ENCODE measurements around the gene AUH. TPM values are rescaled to one million over a fixed set of nuclear protein-coding genes. Genes with fewer than 3 reads are reported as not detected.

AUH gene
- total and polyA plus RNA-seq, 7 donors, result 9.9 to 20.6 (median 14.1) TPM

GRCh38 chr9:91298311-91298710 is 63.4 kb downstream of the AUH start:
- no peak overlapping the region for H3K4me3 ChIP-seq
- 49 to 60% (median 57%) methylated on average over 2 of the region's 2 CpGs for WGBS, 3 donors
- ATAC-seq (peak in 3 of 4 donors; percentile 26 to 29 (median 28)), DNase-seq (no peak)
- peaks cover 26% of the 10 kb centered on the region for H3K4me1 ChIP-seq
- TF ChIP-seq CTCF (IDR thresholded peaks at IDR 0.05), result no peak
- peaks cover 2 to 39% of the 10 kb centered on the region in 2 donors for H3K36me3 ChIP-seq (ENCODE audit: insufficient read depth in 1 of 2, low read depth in 1 of 2)
- H3K27ac ChIP-seq, result peak overlapping the region; percentile 61
- H3K9me3 ChIP-seq, result no peaks in the 10 kb centered on the region
- H3K27me3 ChIP-seq (ENCODE audit: insufficient read depth in 3 of 3, low read length in 2 of 3), result no peaks in the 10 kb centered on the region
- intact Hi-C loops (cut with DNase I), result no loop called here

GRCh38 chr9:91297306-91297705 is 64.4 kb downstream of the AUH start:
- H3K9me3 ChIP-seq, result no peaks in the 10 kb centered on the region
- DNase-seq (no peak), ATAC-seq (no peak)
- intact Hi-C loops (cut with DNase I), result no loop called here
- H3K4me3 ChIP-seq, result no peak overlapping the region
- peaks cover 2 to 49% of the 10 kb centered on the region in 2 donors for H3K36me3 ChIP-seq (ENCODE audit: insufficient read depth in 1 of 2, low read depth in 1 of 2)
- H3K27ac ChIP-seq, result no peak overlapping the region
- H3K4me1 ChIP-seq, result peaks cover 16% of the 10 kb centered on the region
- no peaks in the 10 kb centered on the region for H3K27me3 ChIP-seq (ENCODE audit: insufficient read depth in 3 of 3, low read length in 2 of 3)
- no peak for TF ChIP-seq CTCF (IDR thresholded peaks at IDR 0.05)
- 93 to 96% (median 95%) methylated on average over 1 of the region's 1 CpG for WGBS, 3 donors

- DNase-seq, result no peak
- peaks cover 7% of the 10 kb centered on the region for H3K4me1 ChIP-seq
- H3K36me3 ChIP-seq (ENCODE audit: insufficient read depth in 1 of 2, low read depth in 1 of 2), result peaks cover 2 to 52% of the 10 kb centered on the region in 2 donors
- TF ChIP-seq CTCF (IDR thresholded peaks at IDR 0.05), result no peak
- no peaks in the 10 kb centered on the region for H3K27me3 ChIP-seq (ENCODE audit: insufficient read depth in 3 of 3, low read length in 2 of 3)
- no peak for ATAC-seq
- H3K4me3 ChIP-seq, result no peak overlapping the region
- no peaks in the 10 kb centered on the region for H3K9me3 ChIP-seq
- intact Hi-C loops (cut with DNase I), result no loop called here
- H3K27ac ChIP-seq, result no peak overlapping the region
Observed at GRCh38 chr9:91296354-91296753, 65.4 kb downstream of the AUH start.

GRCh38 chr9:91295357-91295756 is 66.4 kb downstream of the AUH start:
- H3K4me3 ChIP-seq, result no peak overlapping the region
- intact Hi-C loops (cut with DNase I), result no loop called here
- no peaks in the 10 kb centered on the region for H3K27me3 ChIP-seq (ENCODE audit: insufficient read depth in 3 of 3, low read length in 2 of 3)
- no peak for ATAC-seq
- DNase-seq, result no peak
- peaks cover 2% of the 10 kb centered on the region for H3K4me1 ChIP-seq
- no peak overlapping the region for H3K27ac ChIP-seq
- WGBS, 3 donors, result 96 to 98% (median 97%) methylated on average over 2 of the region's 2 CpGs
- TF ChIP-seq CTCF (IDR thresholded peaks at IDR 0.05), result no peak
- H3K36me3 ChIP-seq (ENCODE audit: insufficient read depth in 1 of 2, low read depth in 1 of 2), result peaks cover 2 to 62% of the 10 kb centered on the region in 2 donors
- no peaks in the 10 kb centered on the region for H3K9me3 ChIP-seq

- Histone ChIP-seq H3K36me3 (ENCODE audit: insufficient read depth in 1 of 2, low read depth in 1 of 2) (peaks cover 0 to 64% of the 10 kb centered on the region in 2 donors), H3K9me3 (no peaks in the 10 kb centered on the region), H3K27me3 (ENCODE audit: insufficient read depth in 3 of 3, low read length in 2 of 3) (no peaks in the 10 kb centered on the region), H3K4me1 (no peaks in the 10 kb centered on the region), H3K27ac (no peak overlapping the region), H3K4me3 (no peak overlapping the region)
- ATAC-seq (no peak), DNase-seq (no peak)
- intact Hi-C loops (cut with DNase I), result no loop called here
- WGBS, 3 donors, result 90 to 96% (median 94%) methylated on average over 4 of the region's 4 CpGs
- no peak for TF ChIP-seq CTCF (IDR thresholded peaks at IDR 0.05)
Observed at GRCh38 chr9:91291866-91292265, 69.9 kb downstream of the AUH start.

Measured in psoas muscle (tissue), 8 donors.